T-cell (primary cell): ENCODE measurements around the gene KCNMA1. TPM values are rescaled to one million over a fixed set of nuclear protein-coding genes. Genes with fewer than 3 reads are reported as not detected.

Experiments used
- ATAC-seq, 4 experiments: fragments of 200-7000 bp in 3 of 4; fragments of 150-1000 bp in 1 of 4; cut with Tn5 transposase; replicated peaks in 1 of 4; 1 replicate in 3 of 4; 2 replicates in 1 of 4; pipeline ENCODE4 v1.10.0; 2021; ENCODE audit warnings: moderate library complexity in 3 of 4, mild to moderate bottlenecking in 2 of 4, moderate number of reproducible peaks in 1 of 4
- CTCF ChIA-PET, 2 donors: fragments of 300-600 bp; sonication (Branson Sonifier 250); formaldehyde crosslinking; loops; one replicate each; lab custom pipeline; 2022; ENCODE audit warnings: antibody characterized with exemption in 2 of 2; lab: Charles Lee
- POLR2A ChIA-PET, 2 donors: fragments of 300-600 bp; sonication (Branson Sonifier 250); formaldehyde crosslinking; loops; one replicate each; lab custom pipeline; 2022; ENCODE audit warnings: antibody characterized with exemption in 2 of 2; lab: Charles Lee
- DNase-seq, 35 experiments: peaks; one replicate each; pipeline versions ENCODE4 v3.0.0 to v3.0.0-alpha.2; 2013 to 2023
- H3K27ac ChIP-seq: one replicate; pipeline ENCODE4 v1.5.1; 2013; ENCODE audit warnings: low read length
- H3K27me3 ChIP-seq, 2 experiments: replicated peaks in 1 of 2; 1 replicate in 1 of 2; 2 replicates in 1 of 2; pipeline versions ENCODE4 v1.6.1 to v1.7.0; 2013; ENCODE audit warnings: low read length in 1 of 2, mixed read lengths in 1 of 2; ENCODE audit not compliant: control insufficient read depth in 2 of 2, insufficient read depth in 2 of 2; ENCODE audit errors: extremely low read depth in 1 of 2
- H3K36me3 ChIP-seq, 2 donors: 1 replicate in 1 of 2; 2 replicates in 1 of 2; pipeline versions ENCODE4 v1.6.1 to v1.7.0; 2013; ENCODE audit warnings: low read length in 1 of 2; ENCODE audit not compliant: control insufficient read depth in 2 of 2, insufficient read depth in 1 of 2; ENCODE audit errors: extremely low read depth in 1 of 2
- H3K4me1 ChIP-seq, 2 experiments: 1 replicate in 1 of 2; 2 replicates in 1 of 2; pipeline versions ENCODE4 v1.6.1 to v1.7.0; 2013; ENCODE audit warnings: low read length in 2 of 2, mixed read lengths in 1 of 2; ENCODE audit not compliant: insufficient read depth in 2 of 2, control insufficient read depth in 1 of 2; ENCODE audit errors: extremely low read depth in 1 of 2
- H3K4me3 ChIP-seq, 2 donors: 1 replicate in 1 of 2; 2 replicates in 1 of 2; pipeline versions ENCODE4 v1.5.1 to v1.7.0; 2013; ENCODE audit warnings: mild to moderate bottlenecking in 2 of 2, low read length in 1 of 2, moderate library complexity in 1 of 2; ENCODE audit not compliant: control insufficient read depth in 1 of 2; ENCODE audit errors: extremely low read depth in 1 of 2
- H3K9me3 ChIP-seq: 2 replicates; pipeline ENCODE4 v1.7.0; 2013
- H3K27ac Mint-ChIP-seq, 2 donors: one replicate each; pipeline ENCODE4 v1.8.0; 2020 to 2021; ENCODE audit warnings: mild to moderate bottlenecking in 2 of 2, mixed read lengths in 2 of 2
- H3K27me3 Mint-ChIP-seq, 2 donors: one replicate each; pipeline ENCODE4 v1.8.0; 2021 to 2022; ENCODE audit warnings: mixed read lengths in 2 of 2
- H3K36me3 Mint-ChIP-seq: one replicate; pipeline ENCODE4 v1.8.0; 2021; ENCODE audit warnings: mixed read lengths
- H3K4me1 Mint-ChIP-seq, 3 donors: one replicate each; pipeline ENCODE4 v1.8.0; 2020 to 2022; ENCODE audit warnings: mixed read lengths in 3 of 3, mild to moderate bottlenecking in 1 of 3
- H3K4me3 Mint-ChIP-seq, 3 donors: one replicate each; pipeline ENCODE4 v1.8.0; 2020 to 2022; ENCODE audit warnings: mild to moderate bottlenecking in 3 of 3, mixed read lengths in 3 of 3, moderate library complexity in 3 of 3
- H3K9me3 Mint-ChIP-seq, 3 donors: one replicate each; pipeline ENCODE4 v1.8.0; 2020 to 2022; ENCODE audit warnings: mixed read lengths in 3 of 3
- WGBS: methylation state at CpG from one replicate; pipeline ENCODE4 v1.1.5; 2013; ENCODE audit warnings: missing lambda C conversion rate; ENCODE audit not compliant: insufficient coverage; 5-methylcytosine and 5-hydroxymethylcytosine counted together
- total RNA-seq, 35 experiments: library from RNA in 6 of 35; stranded (reverse) in 6 of 35; fragments of 120-200 nt in 1 of 35; gene quantifications; one replicate each; pipeline versions ENCODE4 v1.2.1 to v1.2.4 and lab custom pipeline; 2013 to 2026

Gene KCNMA1
- total RNA-seq, 5 donors from 2014 or later (not counting 1 experiment from before 2014, with no cell fraction given) = 0.14 to 1.6 (median 0.60) TPM

DNA sequence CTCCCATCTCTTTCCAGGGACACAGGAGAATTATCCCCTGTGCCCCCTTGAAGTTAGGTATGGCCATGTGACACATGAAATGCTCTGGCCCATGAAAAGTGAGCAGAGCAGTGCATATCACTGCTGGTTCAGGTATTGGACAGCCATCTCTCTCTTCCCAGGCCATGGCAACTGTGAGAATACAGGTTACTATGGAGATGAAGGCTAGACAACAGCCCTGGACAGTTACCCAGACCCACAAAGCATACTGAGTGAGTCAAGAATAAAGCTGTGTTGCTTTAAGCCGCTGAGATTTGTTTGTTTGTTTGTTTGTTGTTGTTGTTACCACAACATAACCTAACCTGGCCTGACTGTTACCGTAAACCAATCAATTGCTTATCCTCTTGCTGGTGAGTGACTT lies 722.3 kb downstream of the KCNMA1 start:
- no peaks in the 10 kb centered on the region for H3K4me1 ChIP-seq
- DNase-seq = no peak
- no peaks in the 10 kb centered on the region for H3K9me3 ChIP-seq
- H3K4me1 Mint-ChIP-seq = no peaks in the 10 kb centered on the region
- no peaks in the 10 kb centered on the region for H3K36me3 ChIP-seq
- ChIA-PET POLR2A (no interaction called here), CTCF (no interaction called here)
- no peaks in the 10 kb centered on the region for H3K9me3 Mint-ChIP-seq
- H3K27me3 Mint-ChIP-seq = peaks cover 0 to 4% of the 10 kb centered on the region in 2 donors
- no peak overlapping the region for H3K4me3 ChIP-seq
- H3K27ac ChIP-seq = no peak overlapping the region
- no peak overlapping the region for H3K4me3 Mint-ChIP-seq
- no peaks in the 10 kb centered on the region for H3K36me3 Mint-ChIP-seq
- no peak for ATAC-seq
- H3K27ac Mint-ChIP-seq = no peak overlapping the region
- WGBS = no CpG with 5 or more reads among the region's 2 CpGs
- H3K27me3 ChIP-seq = no peaks in the 10 kb centered on the region

DNA sequence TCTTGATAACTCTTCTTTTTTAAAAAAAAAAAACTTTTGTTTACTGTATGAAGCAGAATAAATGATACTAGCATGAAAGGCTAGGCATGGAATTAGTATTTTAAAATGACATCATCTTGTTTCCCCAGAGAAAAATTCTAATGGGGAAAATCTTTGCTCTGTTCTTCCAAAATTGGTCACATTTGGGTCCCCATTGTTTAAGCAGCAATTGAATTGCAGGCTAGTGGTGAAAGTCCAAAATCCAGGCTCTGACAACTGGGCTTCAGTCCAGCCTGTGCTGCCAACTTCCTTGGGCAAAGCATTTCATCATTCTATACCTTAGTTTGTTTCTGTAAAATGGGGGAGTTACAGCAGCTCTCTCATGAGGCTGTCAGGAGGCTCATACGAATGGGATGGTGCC lies 726.4 kb downstream of the KCNMA1 start:
- H3K27ac Mint-ChIP-seq = no peak overlapping the region
- ATAC-seq (no peak), DNase-seq (no peak)
- Histone ChIP-seq H3K9me3 (no peaks in the 10 kb centered on the region), H3K4me1 (no peaks in the 10 kb centered on the region), H3K27me3 (no peaks in the 10 kb centered on the region), H3K36me3 (no peaks in the 10 kb centered on the region), H3K4me3 (no peak overlapping the region), H3K27ac (no peak overlapping the region)
- POLR2A ChIA-PET = no interaction called here
- H3K27me3 Mint-ChIP-seq = peaks cover 0 to 11% of the 10 kb centered on the region in 2 donors
- peaks cover 0 to 5% (median 0%) of the 10 kb centered on the region in 3 donors for H3K9me3 Mint-ChIP-seq
- H3K4me3 Mint-ChIP-seq = no peak overlapping the region
- H3K4me1 Mint-ChIP-seq = no peaks in the 10 kb centered on the region
- no CpG with 5 or more reads among the region's 1 CpG for WGBS
- CTCF ChIA-PET = no interaction called here
- H3K36me3 Mint-ChIP-seq = no peaks in the 10 kb centered on the region

DNA sequence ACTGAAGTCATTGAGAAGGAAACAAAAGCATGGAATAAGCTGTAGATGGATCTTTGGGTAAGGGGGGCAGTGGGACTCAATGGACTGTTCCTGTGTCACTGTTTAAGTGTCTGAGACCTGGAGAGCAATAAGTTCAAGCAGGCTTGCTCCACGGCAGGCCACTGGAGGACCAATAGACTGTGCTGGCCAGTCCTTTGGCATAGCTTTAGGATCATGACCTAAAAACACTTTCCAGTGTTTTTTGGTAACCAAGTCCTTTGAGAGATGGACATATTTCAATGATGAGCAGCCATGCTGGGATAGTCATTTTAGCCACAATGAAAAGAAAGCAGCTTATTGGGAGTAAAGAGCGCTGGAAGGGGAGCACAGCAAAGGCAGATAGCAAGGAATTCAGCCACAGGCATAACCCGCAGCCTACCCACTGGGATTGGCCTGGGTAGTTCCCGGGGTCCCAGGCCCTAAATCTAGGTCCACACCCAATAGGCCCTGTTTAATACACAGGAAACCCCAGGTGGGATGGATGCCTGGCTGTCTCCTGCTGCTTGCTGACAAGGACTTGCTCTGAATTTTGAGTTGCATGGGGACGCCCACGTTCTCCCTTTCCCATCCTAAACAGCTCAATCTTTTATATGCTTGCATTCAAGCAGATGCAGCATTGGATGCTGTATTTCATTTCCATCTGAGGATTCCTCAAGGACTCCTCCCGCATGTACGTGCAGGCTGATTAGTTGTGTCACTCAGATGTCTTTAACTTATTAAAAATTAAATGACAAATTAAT lies 727.2 kb downstream of the KCNMA1 start:
- Mint-ChIP-seq H3K4me1 (no peaks in the 10 kb centered on the region), H3K9me3 (peaks cover 0 to 5% (median 0%) of the 10 kb centered on the region in 3 donors), H3K27me3 (peaks cover 0 to 11% of the 10 kb centered on the region in 2 donors), H3K36me3 (no peaks in the 10 kb centered on the region), H3K4me3 (no peak overlapping the region), H3K27ac (no peak overlapping the region)
- no peaks in the 10 kb centered on the region for H3K36me3 ChIP-seq
- no peaks in the 10 kb centered on the region for H3K4me1 ChIP-seq
- no peak overlapping the region for H3K4me3 ChIP-seq
- no peak for DNase-seq
- ChIA-PET POLR2A (no interaction called here), CTCF (interaction anchor here in 1 of 2 donors (0.7 kb wide), 1 partner anchor 1331 kb away, joined by 4 read pairs; no protein-coding TSS in a partner anchor)
- H3K9me3 ChIP-seq = no peaks in the 10 kb centered on the region
- H3K27ac ChIP-seq = no peak overlapping the region
- 83% methylated on average over 4 of the region's 8 CpGs for WGBS
- no peaks in the 10 kb centered on the region for H3K27me3 ChIP-seq
- no peak for ATAC-seq

DNA sequence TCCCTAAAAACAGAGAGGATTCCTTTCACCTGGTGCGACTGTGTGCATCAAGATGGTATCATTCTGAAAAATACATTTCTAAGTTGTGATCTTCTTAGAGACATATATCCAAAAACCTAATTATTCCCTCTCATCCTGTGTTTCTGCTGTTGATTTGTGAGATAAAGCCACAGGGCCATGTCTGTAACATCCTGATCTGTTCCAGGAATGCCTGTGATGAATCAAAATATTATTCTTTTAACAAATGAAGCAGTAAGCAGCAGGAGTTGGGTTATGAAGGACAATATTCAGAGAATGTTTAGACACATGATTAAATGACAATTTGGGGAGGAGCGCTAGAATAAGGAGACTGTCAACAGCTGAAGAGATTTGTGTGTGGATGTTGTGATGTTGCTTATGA lies 731.4 kb downstream of the KCNMA1 start:
- H3K4me1 Mint-ChIP-seq = no peaks in the 10 kb centered on the region
- no peak overlapping the region for H3K4me3 ChIP-seq
- no CpG with 5 or more reads among the region's 2 CpGs for WGBS
- no peaks in the 10 kb centered on the region for H3K4me1 ChIP-seq
- no peak overlapping the region for H3K4me3 Mint-ChIP-seq
- CTCF ChIA-PET = no interaction called here
- POLR2A ChIA-PET = no interaction called here
- ATAC-seq = no peak
- no peaks in the 10 kb centered on the region for H3K9me3 ChIP-seq
- no peak for DNase-seq
- H3K36me3 Mint-ChIP-seq = no peaks in the 10 kb centered on the region
- no peaks in the 10 kb centered on the region for H3K36me3 ChIP-seq
- H3K9me3 Mint-ChIP-seq = peaks cover 0 to 6% (median 5%) of the 10 kb centered on the region in 3 donors
- H3K27me3 ChIP-seq = no peaks in the 10 kb centered on the region
- peaks cover 0 to 11% of the 10 kb centered on the region in 2 donors for H3K27me3 Mint-ChIP-seq
- no peak overlapping the region for H3K27ac ChIP-seq
- no peak overlapping the region for H3K27ac Mint-ChIP-seq

DNA sequence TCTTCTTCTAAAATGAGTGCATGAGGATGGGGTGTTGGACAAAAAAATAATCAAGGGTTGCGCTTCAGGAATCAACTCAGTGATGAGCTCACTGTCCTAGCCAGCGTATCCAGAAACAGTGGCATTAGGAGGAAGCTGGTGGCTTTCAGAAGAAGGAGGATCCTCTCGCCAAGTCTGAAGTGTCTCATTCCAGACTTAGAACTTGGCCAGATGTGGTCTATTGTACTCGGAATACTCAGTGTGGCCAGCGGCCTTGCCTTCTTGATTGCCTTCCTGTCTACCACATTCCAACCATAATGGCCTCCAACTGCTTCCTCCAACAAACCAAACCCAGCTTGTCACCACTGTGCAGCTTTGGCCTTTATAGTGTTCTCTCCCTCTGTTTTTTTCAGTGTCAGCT lies 732.4 kb downstream of the KCNMA1 start:
- POLR2A ChIA-PET = no interaction called here
- H3K27ac ChIP-seq = no peak overlapping the region
- H3K27ac Mint-ChIP-seq = no peak overlapping the region
- no peaks in the 10 kb centered on the region for H3K4me1 ChIP-seq
- no peak for ATAC-seq
- 80% methylated on average over 4 of the region's 5 CpGs for WGBS
- no peaks in the 10 kb centered on the region for H3K36me3 Mint-ChIP-seq
- no peak overlapping the region for H3K4me3 ChIP-seq
- H3K9me3 Mint-ChIP-seq = peaks cover 0 to 6% (median 5%) of the 10 kb centered on the region in 3 donors
- H3K36me3 ChIP-seq = no peaks in the 10 kb centered on the region
- H3K27me3 ChIP-seq = no peaks in the 10 kb centered on the region
- no peaks in the 10 kb centered on the region for H3K9me3 ChIP-seq
- H3K4me1 Mint-ChIP-seq = no peaks in the 10 kb centered on the region
- H3K27me3 Mint-ChIP-seq = peaks cover 0 to 10% of the 10 kb centered on the region in 2 donors
- DNase-seq = no peak
- CTCF ChIA-PET = no interaction called here
- no peak overlapping the region for H3K4me3 Mint-ChIP-seq

DNA sequence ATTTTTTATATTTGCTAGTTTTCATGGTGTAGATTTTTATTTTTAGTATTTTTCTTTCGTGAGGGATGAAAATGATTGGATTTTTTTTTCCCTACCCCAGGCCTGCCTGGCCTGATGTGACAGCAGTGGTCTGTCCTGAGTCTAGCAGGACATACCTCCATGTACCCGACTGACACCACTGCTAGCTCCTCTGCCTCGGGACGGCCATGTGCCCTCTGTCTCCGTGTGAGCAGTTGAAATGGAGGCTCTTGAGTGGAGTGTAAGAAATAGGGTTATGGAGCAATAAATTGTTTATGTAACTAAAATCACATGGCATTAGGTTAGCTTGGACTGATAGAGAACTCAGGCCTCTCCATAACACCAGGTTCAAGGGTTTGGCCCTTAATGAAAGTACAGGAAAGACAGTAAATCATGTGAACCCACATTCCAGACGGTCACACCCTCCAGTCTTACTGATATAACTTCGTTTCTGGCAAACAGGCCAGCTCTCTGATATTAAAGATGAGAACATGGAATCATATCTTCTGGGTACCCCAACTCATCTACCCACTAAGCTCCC lies 734.1 kb downstream of the KCNMA1 start:
- Mint-ChIP-seq H3K27ac (no peak overlapping the region), H3K4me1 (no peaks in the 10 kb centered on the region), H3K4me3 (no peak overlapping the region), H3K9me3 (peaks cover 0 to 6% (median 0%) of the 10 kb centered on the region in 3 donors), H3K36me3 (no peaks in the 10 kb centered on the region), H3K27me3 (peaks cover 0 to 3% of the 10 kb centered on the region in 2 donors)
- ChIA-PET CTCF (no interaction called here), POLR2A (no interaction called here)
- no peaks in the 10 kb centered on the region for H3K36me3 ChIP-seq
- H3K4me3 ChIP-seq = no peak overlapping the region
- H3K27ac ChIP-seq = no peak overlapping the region
- ATAC-seq = no peak
- no peaks in the 10 kb centered on the region for H3K9me3 ChIP-seq
- DNase-seq = no peak
- no peaks in the 10 kb centered on the region for H3K4me1 ChIP-seq
- H3K27me3 ChIP-seq = no peaks in the 10 kb centered on the region
- 100% methylated on average over 1 of the region's 7 CpGs for WGBS
